EL (cell line): ENCODE results near the gene LARP6.
A peak's percentile ranks its signal among the peaks of the same experiment; 100 is the strongest.
"Not testable (repeated sequence)": the region's sequence is repeated elsewhere in the genome, so short reads cannot be mapped to it uniquely, and the experiment has no call there.

Experiments
- DNase-seq: peaks from one replicate; pipeline ENCODE4 v3.0.0-alpha.2; 2016

Gene LARP6

DNA sequence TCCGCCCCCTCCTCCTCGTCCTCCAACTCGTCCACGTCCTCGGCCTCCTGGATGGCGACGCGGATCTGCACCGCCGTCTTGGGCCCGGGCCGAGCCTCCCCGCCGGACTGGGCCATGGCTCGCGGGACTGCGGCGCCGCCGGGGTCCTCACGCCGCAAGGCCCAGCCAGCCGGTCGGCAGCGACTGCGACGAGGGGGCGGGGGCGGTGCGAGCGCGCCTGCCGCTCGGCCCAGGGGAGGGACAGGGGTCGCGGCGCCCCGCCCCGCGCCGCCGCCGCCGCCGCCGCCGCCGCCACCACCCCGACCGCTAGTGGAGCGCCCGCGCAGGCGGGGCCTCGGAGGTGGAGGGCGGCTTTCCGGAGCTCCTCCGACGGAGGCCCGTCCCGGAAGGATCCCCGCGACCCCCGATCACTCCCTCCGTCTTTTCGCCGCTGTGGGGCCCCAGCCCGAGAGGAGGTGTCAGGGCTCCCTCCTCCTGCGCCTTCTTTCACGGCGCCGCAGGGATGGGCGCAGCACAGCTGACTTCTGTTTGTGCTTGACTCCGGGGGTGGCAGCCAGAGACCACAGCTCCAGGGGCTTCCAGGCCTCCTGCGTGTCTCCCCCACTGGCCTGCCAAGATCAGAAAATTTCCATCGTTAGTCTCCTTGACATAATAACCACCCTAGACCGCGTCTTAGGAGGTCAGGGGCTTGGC, at the start of gene LARP6:
LARP6 (minus strand) TSS at position 185 of the 693 bp plus-strand sequence; CDS start at position 116, 69 bp downstream.
- DNase-seq, result peak; percentile 69

- DNase-seq, result peak; percentile 86
Observed at GRCh38 chr15:70902107-70902506, 48.1 kb upstream of the LARP6 start.

DNA sequence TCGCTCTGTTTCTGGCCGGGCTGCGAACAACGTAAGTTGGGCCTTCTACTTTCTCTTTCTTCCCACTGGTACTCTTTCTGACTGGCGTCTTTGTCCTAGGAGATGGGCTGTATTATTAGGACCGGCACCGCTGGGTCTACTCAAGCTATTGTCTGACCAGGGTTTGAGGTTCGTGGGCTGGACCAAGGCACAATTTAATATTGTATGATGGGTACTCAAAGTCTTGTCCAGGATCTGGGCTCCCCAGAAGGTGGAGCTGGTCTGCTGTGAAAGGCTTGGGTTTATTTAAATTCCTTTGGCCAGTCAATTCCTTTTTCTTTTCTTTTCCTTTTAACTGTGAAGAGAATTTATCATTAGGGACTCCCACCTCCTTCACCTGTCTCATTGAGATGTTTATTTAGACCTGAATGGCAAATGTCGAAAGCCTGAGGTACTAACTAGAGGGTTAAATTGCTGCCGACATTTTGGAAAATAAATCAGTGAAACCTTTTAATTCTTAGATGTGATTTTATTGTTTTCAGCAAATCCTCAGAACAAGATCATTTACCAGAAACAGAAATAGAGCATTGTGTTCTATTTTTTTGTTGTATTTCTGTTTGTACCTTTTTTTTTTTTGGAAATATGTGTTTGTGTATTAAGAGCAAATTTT, 39.1 kb upstream of the LARP6 start:
- peak; percentile 68 for DNase-seq

GRCh38 chr15:70892002-70892911, 38.3 kb upstream of the LARP6 start, which contains the start of the genes LRRC49 and THAP10:
TSS of gene LRRC49 (plus strand) at chr15:70892826. CDS start at chr15:70892895, 69 bp downstream.
TSS of gene THAP10 (minus strand) at chr15:70892433. CDS start at chr15:70892272, 161 bp downstream.
- DNase-seq, result peak; percentile 99

DNA sequence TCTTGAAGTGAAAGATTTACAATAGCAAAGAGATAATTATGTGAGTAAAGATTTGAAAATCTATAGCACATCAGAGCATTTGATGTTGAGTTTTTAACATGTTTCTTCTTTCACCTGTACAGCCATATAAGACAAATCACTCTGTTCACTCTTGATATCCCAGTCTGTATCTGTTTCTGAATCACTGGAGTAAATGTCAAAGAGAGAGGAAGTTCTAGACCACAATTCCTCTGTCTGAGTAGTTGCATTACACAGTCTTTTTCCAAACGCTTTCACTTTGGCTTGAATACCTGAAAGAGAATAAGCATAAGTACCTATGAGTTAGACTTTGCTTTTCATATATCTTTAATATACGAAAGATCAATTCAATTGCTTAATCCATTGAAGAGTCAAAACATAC, 28.4 kb upstream of the LARP6 start:
- DNase-seq, result no peak

GRCh38 chr15:70880781-70881180, 26.8 kb upstream of the LARP6 start:
- DNase-seq, result peak; percentile 29

DNA sequence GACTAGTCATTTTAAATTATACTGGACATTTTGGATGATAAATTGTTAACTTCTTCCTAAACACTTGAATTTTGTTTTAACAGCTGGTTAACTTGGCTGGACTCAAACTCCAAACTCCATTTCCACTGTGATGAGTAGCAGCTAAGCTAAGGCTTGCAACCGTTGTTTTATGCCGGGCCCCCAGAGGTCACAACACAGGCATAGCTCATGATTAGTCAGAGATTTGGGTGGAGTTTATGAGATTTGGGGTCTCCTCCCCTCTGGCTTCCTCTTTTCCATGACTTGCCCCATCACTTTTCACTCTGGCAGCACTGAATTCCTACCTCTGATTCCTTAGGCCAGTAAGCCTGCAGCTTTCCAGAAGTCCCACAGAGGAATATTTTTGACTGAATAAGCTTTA, 25.4 kb upstream of the LARP6 start:
- peak; percentile 90 for DNase-seq

DNA sequence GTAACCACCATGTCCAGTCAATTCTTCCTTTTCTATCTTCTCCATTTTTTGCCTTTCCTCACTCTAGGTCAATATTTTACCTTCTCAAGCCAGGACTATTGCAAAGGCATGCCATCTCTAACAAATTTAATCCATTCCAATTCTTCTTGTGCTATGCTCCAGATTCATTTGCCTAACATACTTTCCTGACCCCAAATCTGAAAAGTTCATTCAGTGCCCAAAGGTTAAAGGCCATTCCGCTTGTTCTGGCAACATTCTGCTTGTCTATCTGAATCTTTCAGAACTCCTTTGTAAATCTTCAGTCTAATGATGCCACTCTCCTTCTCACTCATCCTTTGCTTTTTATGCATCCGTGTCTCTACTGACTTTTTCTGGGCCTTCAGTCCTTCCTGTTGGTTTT, 22.7 kb upstream of the LARP6 start:
- DNase-seq, result no peak

- DNase-seq, result no peak
Observed at GRCh38 chr15:70876011-70876410, 22.1 kb upstream of the LARP6 start.

- peak; percentile 42 for DNase-seq
Observed at GRCh38 chr15:70875001-70875782, 21.2 kb upstream of the LARP6 start.

DNA sequence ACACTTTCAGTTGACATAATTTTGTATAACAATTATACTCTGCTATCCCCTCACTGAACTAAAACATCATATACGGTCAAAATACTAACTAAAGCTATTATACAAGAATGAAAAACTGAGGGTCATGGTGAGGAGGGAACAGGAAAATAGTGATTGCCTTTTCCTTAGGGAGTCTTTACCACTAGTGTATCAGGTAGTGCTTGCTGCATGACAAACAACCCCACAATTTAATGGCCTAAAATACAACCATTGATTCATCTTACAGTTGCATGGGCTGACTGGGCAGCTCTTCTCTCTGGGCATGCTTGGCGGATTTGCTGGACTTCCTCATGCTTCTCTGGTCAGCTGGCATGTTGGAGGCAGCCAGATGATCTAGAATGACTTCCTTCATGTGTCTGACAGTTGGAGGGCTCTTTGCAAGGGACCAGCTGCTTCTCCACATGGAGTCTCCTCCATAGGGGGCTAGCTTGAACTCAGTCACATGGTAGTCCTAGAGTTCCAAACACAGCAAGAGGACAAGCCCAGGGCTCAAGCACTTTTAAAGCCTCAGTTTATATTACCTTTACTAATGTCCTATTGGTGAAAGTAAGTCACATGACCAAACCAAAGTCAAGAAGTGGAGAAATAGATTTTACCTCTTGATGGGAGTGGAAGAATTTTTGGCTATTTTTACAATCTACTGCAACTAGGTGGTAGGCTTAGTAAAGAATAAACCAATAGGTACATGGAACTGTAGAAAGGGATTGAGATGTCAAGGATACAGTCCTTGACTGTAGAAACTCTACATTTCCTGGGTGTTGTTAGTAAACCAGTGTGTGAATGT, 19.5 kb upstream of the LARP6 start:
- no peak for DNase-seq

GRCh38 chr15:70871490-70871889, 17.5 kb upstream of the LARP6 start:
- DNase-seq, result not testable (repeated sequence)

GRCh38 chr15:70870051-70870450, 16.1 kb upstream of the LARP6 start:
- DNase-seq, result peak; percentile 79

DNA sequence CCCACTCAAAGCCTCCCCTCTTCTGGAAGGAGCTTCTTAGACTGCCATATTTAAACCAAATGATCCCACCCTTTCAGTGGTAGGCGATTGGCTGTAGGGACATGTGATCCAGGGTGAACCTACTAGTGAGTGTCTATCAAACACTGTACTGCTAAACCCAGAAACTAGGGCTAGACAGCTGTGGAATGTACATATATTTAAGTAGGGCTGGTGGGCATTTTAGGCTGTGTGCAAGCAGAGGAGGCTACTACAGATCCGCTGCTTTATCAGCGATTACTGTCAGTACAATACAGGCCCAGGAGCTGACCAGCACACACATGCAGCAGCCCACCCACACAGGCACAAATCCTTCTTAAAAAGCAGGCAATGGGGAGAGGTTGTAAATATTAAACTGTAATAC, 15.4 kb upstream of the LARP6 start:
- no peak for DNase-seq

GRCh38 chr15:70867911-70868467, 14.0 kb upstream of the LARP6 start:
- DNase-seq, result peak; percentile 30

DNA sequence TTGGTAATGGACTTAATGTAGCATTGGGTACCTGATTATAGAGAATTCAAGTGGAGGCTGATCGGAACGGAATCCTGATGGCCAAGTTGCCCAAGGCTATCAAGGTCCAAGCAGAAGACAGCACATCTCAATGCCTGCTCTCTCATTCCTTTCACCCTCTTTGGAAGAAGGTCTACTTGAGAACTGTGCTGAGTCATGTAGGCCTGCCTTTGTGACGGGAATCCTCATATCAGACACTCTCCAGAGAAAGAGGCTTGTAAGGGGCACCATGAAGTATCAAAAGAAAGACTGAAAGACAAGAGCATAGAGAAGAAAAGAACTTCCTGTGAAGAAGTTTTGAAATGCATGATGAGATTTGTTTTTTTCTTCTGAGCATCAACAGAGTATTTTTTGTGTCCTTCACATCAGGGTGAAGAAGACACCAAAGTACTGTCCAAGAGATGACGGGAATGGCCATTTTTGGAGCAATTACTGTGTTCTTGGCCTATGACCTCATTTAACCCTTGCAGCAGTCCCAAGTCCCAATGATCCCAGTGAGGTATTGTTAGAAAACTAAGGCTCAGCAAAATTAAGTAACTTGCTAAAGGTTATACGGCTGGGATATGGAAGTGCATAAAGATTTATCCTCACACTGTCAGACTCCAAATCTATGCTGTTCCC, 13.2 kb upstream of the LARP6 start:
- no peak for DNase-seq

GRCh38 chr15:70863450-70864218, 9.7 kb upstream of the LARP6 start:
- DNase-seq, result peak; percentile 85

- DNase-seq, result no peak
Observed at GRCh38 chr15:70859998-70860397, 6.0 kb upstream of the LARP6 start.

DNA sequence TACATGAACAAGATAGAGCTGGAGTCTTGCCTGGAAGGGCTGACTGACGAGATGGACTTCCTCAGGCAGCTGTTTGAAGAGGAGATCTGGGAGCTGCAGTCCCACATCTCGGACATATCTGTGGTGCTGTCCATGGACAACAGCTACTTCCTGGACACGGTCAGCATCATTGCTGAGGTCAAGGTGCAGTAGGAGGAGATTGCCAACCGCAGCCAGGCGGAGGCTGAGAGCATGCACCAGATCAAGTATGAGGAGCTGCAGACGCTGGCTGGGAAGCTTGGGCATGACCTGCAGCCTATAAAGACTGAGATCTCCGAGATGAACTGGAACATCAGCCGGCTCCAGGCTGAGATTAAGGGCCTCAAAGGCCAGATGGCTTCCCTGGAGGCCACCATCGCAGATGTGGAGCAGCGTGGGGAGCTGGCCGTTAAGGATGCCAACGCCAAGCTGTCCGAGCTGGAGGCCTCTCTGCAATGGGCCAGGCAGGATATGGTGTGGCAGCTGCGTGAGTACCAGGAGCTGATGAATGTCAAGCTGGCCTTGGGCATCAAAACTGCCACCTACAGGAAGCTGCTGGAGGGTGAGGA, 5.5 kb upstream of the LARP6 start:
- DNase-seq, result no peak
